Measurements from ENCODE around the gene EMILIN1. TPM values are rescaled to one million over a fixed set of nuclear protein-coding genes. Genes with fewer than 3 reads are reported as not detected.

The EMILIN1 gene
- total RNA-seq, 3 donors from 2014 or later = 25.6 to 94.7 (median 26.9) TPM

- no peaks in the 10 kb centered on the region for H3K9me3 ChIP-seq
- peaks cover 0 to 4% of the 10 kb centered on the region in 2 donors for H3K4me1 ChIP-seq
- no peak overlapping the region for H3K4me3 ChIP-seq
- H3K36me3 ChIP-seq = no peaks in the 10 kb centered on the region
- DNase-seq (ENCODE audit: low spot score in 2 of 2) = no peak
- no peaks in the 10 kb centered on the region for H3K27me3 ChIP-seq
- intact Hi-C loops (cut with DNase I; ENCODE audit: low total_unique reads) = loop anchor here (10.0 kb wide), 1 partner anchor 208 kb away; the partner anchor contains the start of gene UCN
- no peak overlapping the region for H3K27ac ChIP-seq
- TF ChIP-seq POLR2A (IDR thresholded peaks at IDR 0.05) (no peak), CTCF (IDR thresholded peaks at IDR 0.05) (no peak), POLR2AphosphoS5 (IDR thresholded peaks at IDR 0.05) (no peak)
Measured at GRCh38 chr2:27096748-27097297, 18.4 kb downstream of the EMILIN1 start.

GRCh38 chr2:27097341-27097740, 18.9 kb downstream of the EMILIN1 start:
- Histone ChIP-seq H3K27me3 (no peaks in the 10 kb centered on the region), H3K4me3 (no peak overlapping the region), H3K36me3 (no peaks in the 10 kb centered on the region), H3K9me3 (no peaks in the 10 kb centered on the region), H3K27ac (no peak overlapping the region), H3K4me1 (peaks cover 0 to 4% of the 10 kb centered on the region in 2 donors)
- no peak for TF ChIP-seq CTCF (IDR thresholded peaks at IDR 0.05)
- no peak for TF ChIP-seq POLR2A (IDR thresholded peaks at IDR 0.05)
- no peak for TF ChIP-seq POLR2AphosphoS5 (IDR thresholded peaks at IDR 0.05)
- intact Hi-C loops (cut with DNase I; ENCODE audit: low total_unique reads) = loop anchor here (10.0 kb wide), 1 partner anchor 207 kb away; the partner anchor contains the start of gene UCN
- DNase-seq (ENCODE audit: low spot score in 2 of 2) = no peak

DNA sequence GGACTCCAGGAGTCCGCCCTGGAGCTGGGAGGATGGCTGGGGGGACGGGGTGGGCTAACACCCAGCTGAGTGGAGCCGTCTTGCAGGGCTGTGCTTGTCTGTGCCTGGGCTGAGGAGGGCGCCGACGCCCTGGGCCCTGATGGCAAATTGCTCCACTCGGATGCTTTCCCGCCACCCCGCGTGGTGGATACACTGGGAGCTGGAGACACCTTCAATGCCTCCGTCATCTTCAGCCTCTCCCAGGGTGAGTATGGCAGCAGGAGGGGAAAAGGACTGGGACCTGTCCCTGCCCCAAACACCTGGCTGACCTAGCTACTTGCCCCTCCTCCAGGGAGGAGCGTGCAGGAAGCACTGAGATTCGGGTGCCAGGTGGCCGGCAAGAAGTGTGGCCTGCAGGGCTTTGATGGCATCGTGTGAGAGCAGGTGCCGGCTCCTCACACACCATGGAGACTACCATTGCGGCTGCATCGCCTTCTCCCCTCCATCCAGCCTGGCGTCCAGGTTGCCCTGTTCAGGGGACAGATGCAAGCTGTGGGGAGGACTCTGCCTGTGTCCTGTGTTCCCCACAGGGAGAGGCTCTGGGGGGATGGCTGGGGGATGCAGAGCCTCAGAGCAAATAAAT, 21.0 kb downstream of the EMILIN1 start:
- Histone ChIP-seq H3K9me3 (no peaks in the 10 kb centered on the region), H3K27me3 (no peaks in the 10 kb centered on the region), H3K36me3 (no peaks in the 10 kb centered on the region)

GRCh38 chr2:27100036-27100435, 21.6 kb downstream of the EMILIN1 start:
- Histone ChIP-seq H3K4me1 (peaks cover 0 to 4% of the 10 kb centered on the region in 2 donors), H3K36me3 (no peaks in the 10 kb centered on the region), H3K27ac (no peak overlapping the region), H3K4me3 (no peak overlapping the region), H3K27me3 (no peaks in the 10 kb centered on the region), H3K9me3 (no peaks in the 10 kb centered on the region)
- no peak for DNase-seq (ENCODE audit: low spot score in 2 of 2)
- intact Hi-C loops (cut with DNase I; ENCODE audit: low total_unique reads) = no loop called here
- no peak for TF ChIP-seq POLR2A (IDR thresholded peaks at IDR 0.05)
- TF ChIP-seq POLR2AphosphoS5 (IDR thresholded peaks at IDR 0.05) = no peak
- TF ChIP-seq CTCF (IDR thresholded peaks at IDR 0.05) = no peak

More for the DNA sequence above, 21.0 kb downstream of the EMILIN1 start:
- Histone ChIP-seq H3K4me1 (peaks cover 0 to 4% of the 10 kb centered on the region in 2 donors), H3K4me3 (no peak overlapping the region), H3K27ac (no peak overlapping the region)
- no peak for DNase-seq (ENCODE audit: low spot score in 2 of 2)
- intact Hi-C loops (cut with DNase I; ENCODE audit: low total_unique reads) = loop anchor here (10.0 kb wide), 1 partner anchor 205 kb away; the partner anchor contains the start of gene UCN
- TF ChIP-seq POLR2A (IDR thresholded peaks at IDR 0.05) = no peak
- TF ChIP-seq POLR2AphosphoS5 (IDR thresholded peaks at IDR 0.05) = no peak
- TF ChIP-seq CTCF (IDR thresholded peaks at IDR 0.05) = no peak

- Histone ChIP-seq H3K9me3 (no peaks in the 10 kb centered on the region), H3K4me3 (no peak overlapping the region), H3K27me3 (no peaks in the 10 kb centered on the region), H3K27ac (no peak overlapping the region), H3K36me3 (no peaks in the 10 kb centered on the region), H3K4me1 (no peaks in the 10 kb centered on the region)
- no peak for DNase-seq (ENCODE audit: low spot score in 2 of 2)
- intact Hi-C loops (cut with DNase I; ENCODE audit: low total_unique reads) = no loop called here
- TF ChIP-seq POLR2A (IDR thresholded peaks at IDR 0.05) (no peak), CTCF (IDR thresholded peaks at IDR 0.05) (no peak), POLR2AphosphoS5 (IDR thresholded peaks at IDR 0.05) (no peak)
Measured at GRCh38 chr2:27102329-27102728, 23.9 kb downstream of the EMILIN1 start.

Measured in breast epithelium (tissue), 4 donors.